T47D (cell line): ENCODE measurements around the gene DPF3.

Source experiments
- DNase-seq, 2 experiments: peaks; one replicate each; pipeline versions ENCODE4 v3.0.0 to v3.0.0-alpha.2; 2011 to 2012; ENCODE audit warnings: low read depth in 1 of 2, low spot score in 1 of 2
- JUND ChIP-seq: IDR thresholded peaks from 2 replicates; pipeline ENCODE4 v1.6.1; 2012; ENCODE audit warnings: low read depth
- in situ Hi-C: cut with HindIII; loops from 2 replicates; pipeline ENCODE4 v1.10.0; 2016; ENCODE audit warnings: low sequenced_read_pairs, low pct_unique_long_range_greater_than_20kb

The DPF3 gene

GRCh38 chr14:72809063-72809462 is 84.8 kb downstream of the DPF3 start:
- no peak for DNase-seq
- in situ Hi-C loops = no loop called here
- no peak for TF ChIP-seq JUND

GRCh38 chr14:72808564-72808963 is 85.3 kb downstream of the DPF3 start:
- DNase-seq = no peak
- no peak for TF ChIP-seq JUND
- in situ Hi-C loops = no loop called here

DNA sequence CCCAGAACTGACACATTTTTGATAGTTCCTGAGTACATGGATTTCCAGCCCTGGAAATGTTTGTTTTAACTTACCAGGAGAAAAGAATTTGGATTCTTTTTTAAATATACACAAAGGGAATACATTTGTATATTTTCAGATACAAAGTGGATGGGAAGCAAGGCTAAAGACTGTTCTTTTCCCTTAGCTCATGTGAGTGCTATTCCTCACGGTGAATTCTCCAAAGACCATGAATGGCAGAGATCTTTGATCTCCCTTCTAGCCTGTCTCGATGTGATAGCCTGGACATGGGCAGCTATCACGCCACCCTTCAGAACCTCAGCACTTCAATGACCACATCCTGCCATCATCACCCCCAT is 91.3 kb downstream of the DPF3 start:
- in situ Hi-C loops = no loop called here
- DNase-seq = no peak
- no peak for TF ChIP-seq JUND

DNA sequence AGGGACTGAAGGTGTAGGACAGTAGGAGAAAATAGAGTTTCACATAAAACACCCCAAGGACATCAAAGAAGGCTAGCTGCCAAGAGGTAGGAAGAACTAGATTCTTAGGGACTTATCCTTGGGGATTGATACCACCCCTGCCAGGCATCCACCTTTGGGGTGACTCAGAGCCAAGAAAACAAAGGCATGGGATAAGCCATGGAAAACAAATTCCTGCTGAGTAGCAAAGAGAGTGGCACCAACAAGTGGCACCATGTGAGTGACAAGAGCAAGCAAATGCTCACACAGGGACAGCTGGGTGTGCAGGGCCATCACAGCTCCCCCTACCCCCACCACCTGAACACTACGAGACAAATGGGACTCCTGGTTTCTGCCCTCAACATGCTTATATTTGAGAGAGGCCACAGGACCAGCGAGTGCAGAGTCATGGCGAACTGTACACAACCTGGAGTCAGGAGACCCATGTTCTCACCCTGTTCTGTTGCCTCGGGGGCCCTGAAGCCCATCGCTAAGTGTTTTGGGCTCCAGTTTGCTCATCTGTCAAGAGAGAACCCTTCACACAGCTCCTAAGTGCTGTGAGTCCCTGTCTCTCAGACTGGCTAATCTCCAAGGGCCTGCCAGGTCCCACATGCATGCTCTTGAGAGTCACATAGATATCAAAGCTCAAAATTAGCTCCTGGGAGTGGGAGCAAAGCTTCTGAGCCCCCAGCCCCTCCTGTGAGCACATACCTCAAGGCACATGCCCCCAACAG is 91.9 kb downstream of the DPF3 start:
- no peak for DNase-seq
- no peak for TF ChIP-seq JUND
- in situ Hi-C loops = no loop called here

DNA sequence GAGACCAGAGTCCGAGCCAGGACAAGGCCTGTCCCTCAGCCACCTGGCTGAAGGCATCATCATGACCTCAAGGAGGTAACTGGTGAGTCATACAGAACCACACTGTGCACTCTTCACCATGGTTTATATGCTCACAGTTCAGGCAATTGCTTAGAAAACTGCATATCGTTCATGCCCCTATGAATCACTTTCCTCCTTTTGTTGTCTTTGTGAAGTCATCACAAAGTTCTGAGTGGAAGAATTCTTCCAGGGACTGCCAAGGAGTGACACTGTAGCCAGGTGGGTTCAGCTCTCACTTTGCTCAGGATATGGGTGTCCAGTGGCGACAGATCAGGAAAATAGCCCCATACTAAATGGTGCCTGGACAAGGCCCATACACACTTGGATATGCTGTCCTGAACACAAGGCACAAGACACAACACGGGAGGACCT is 92.5 kb downstream of the DPF3 start:
- no peak for DNase-seq
- in situ Hi-C loops = no loop called here

DNA sequence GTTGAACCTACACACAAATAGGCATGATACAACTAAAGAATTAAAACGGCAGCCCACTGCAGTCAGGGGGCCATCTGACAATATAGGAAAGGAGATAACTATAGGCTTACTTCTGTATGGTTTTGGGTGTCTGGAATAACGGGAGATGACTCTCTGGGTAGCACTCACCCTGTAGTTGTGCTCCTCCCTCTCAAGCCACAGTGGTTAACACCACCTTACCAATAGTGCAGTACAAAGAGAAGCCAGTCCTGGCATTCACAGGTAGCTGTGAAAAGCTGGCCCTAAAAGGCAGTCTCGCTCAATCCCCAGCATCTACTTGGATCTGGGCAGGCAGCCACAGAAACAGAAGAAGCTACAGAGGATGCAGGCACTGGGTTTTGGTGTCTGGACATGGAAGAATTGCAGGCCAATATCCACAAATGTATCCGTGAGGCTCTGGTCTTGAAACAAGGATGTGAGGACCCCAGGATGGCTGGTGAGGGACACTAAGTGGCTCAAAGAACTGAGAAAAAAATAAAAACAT is 93.0 kb downstream of the DPF3 start:
- no peak for DNase-seq
- no peak for TF ChIP-seq JUND
- in situ Hi-C loops = no loop called here

More for the DNA sequence above, 92.5 kb downstream of the DPF3 start:
- no peak for TF ChIP-seq JUND

GRCh38 chr14:72800296-72800695 is 93.6 kb downstream of the DPF3 start:
- no peak for TF ChIP-seq JUND
- in situ Hi-C loops = no loop called here

GRCh38 chr14:72796935-72797334 is 97.0 kb downstream of the DPF3 start:
- TF ChIP-seq JUND = no peak
- in situ Hi-C loops = no loop called here
- no peak for DNase-seq

More at GRCh38 chr14:72800296-72800695, 93.6 kb downstream of the DPF3 start:
- no peak for DNase-seq

DNA sequence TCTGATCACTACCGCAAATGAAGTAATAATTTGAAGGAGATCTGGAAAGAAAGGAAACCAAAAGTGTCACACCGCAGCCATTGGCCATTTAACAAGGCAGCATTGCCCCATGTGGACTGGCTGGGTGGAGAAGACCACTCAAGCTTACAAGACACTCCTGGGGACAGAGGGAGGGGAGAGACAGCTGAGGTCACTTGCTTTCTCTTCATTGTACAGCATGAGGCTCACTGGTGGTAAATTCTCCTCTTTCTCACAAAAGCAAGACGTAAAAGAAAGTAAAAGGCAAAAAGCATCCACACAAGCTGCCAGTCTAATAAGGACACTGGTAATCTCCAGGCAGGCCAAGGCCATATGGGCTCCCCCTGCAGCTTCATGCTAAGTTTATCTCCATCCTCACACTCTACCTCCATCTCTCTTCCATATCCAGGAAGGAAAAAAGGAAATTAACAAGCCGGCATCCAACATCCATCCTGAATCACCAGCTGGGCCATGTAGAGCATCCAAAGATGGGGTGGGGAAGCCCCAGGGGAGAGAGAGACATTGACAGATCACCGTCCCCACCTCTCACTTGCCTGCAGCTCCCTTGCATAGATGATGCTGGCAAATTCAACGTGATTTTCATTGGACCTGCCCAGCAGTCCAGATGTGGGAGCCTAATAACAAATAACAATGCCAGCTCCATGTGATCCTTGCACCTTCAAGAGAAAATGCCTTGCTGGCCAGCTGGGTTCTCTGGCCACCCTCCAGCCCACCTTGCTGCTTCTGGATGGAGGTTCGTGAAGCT is 100.6 kb downstream of the DPF3 start:
- TF ChIP-seq JUND = no peak
- no peak for DNase-seq
- in situ Hi-C loops = no loop called here

- no peak for TF ChIP-seq JUND
- DNase-seq = no peak
- in situ Hi-C loops = no loop called here
Measured at GRCh38 chr14:72792051-72792788, 101.7 kb downstream of the DPF3 start.

GRCh38 chr14:72790887-72791566 is 102.9 kb downstream of the DPF3 start:
- no peak for DNase-seq
- in situ Hi-C loops = no loop called here
- TF ChIP-seq JUND = no peak
